Natural killer cell treated with Interleukin-12 subunit alpha and Interleukin-12 subunit beta and Interleukin-15 and Interleukin-18, amount 100 ng/mL, for 72 hours (primary cell): ENCODE results near the gene LAMA5. TPM values are rescaled to one million over a fixed set of nuclear protein-coding genes. Genes with fewer than 3 reads are reported as not detected.
A peak's percentile ranks its signal among the peaks of the same experiment; 100 is the strongest.

Experiments
- ATAC-seq, 2 donors: fragments of 150-1000 bp; cut with Tn5 transposase in 1 of 2; sonication (Bioruptor Pico), chemical (Tn5 transposase) in 1 of 2; 2 replicates each; pipeline ENCODE4 v1.10.0; 2021
- DNase-seq: peaks from one replicate; pipeline ENCODE4 v3.0.0; 2022; ENCODE audit warnings: low spot score
- H3K27ac Mint-ChIP-seq, 2 donors: 1 replicate in 1 of 2; 2 replicates in 1 of 2; pipeline ENCODE4 v1.8.0; 2022; ENCODE audit warnings: mixed read lengths in 2 of 2, mild to moderate bottlenecking in 1 of 2, moderate library complexity in 1 of 2
- H3K27me3 Mint-ChIP-seq, 2 donors: 1 replicate in 1 of 2; 2 replicates in 1 of 2; pipeline ENCODE4 v1.8.0; 2022; ENCODE audit warnings: mixed read lengths in 2 of 2
- H3K36me3 Mint-ChIP-seq: one replicate; pipeline ENCODE4 v1.8.0; 2022; ENCODE audit warnings: mixed read lengths
- H3K4me1 Mint-ChIP-seq, 2 donors: 1 replicate in 1 of 2; 2 replicates in 1 of 2; pipeline ENCODE4 v1.8.0; 2022; ENCODE audit warnings: low read depth in 2 of 2, mixed read lengths in 2 of 2, mild to moderate bottlenecking in 1 of 2
- H3K4me3 Mint-ChIP-seq: one replicate; pipeline ENCODE4 v1.8.0; 2022; ENCODE audit warnings: mixed read lengths
- H3K9me3 Mint-ChIP-seq: 2 replicates; pipeline ENCODE4 v1.8.0; 2022; ENCODE audit warnings: mixed read lengths
- total RNA-seq, 2 donors: library from RNA; stranded (reverse); gene quantifications; one replicate each; pipeline ENCODE4 v1.2.3, GENCODE V29; 2022

LAMA5 gene
- total RNA-seq, 2 donors from 2014 or later: 1.5 to 1.9 TPM

GRCh38 chr20:62299666-62300236, 67.4 kb downstream of the LAMA5 start:
- ATAC-seq (no peak), DNase-seq (no peak)
- Mint-ChIP-seq H3K36me3 (peaks cover 5% of the 10 kb centered on the region), H3K27ac (no peak overlapping the region), H3K9me3 (no peaks in the 10 kb centered on the region), H3K4me1 (peaks cover 16 to 22% of the 10 kb centered on the region in 2 donors), H3K4me3 (no peak overlapping the region), H3K27me3 (no peaks in the 10 kb centered on the region)

- no peak overlapping the region for H3K4me3 Mint-ChIP-seq
- ATAC-seq: no peak
- no peak for DNase-seq
- peaks cover 12 to 17% of the 10 kb centered on the region in 2 donors for H3K4me1 Mint-ChIP-seq
- no peaks in the 10 kb centered on the region for H3K9me3 Mint-ChIP-seq
- no peak overlapping the region for H3K27ac Mint-ChIP-seq
- no peaks in the 10 kb centered on the region for H3K36me3 Mint-ChIP-seq
- no peaks in the 10 kb centered on the region for H3K27me3 Mint-ChIP-seq
These were observed 68.4 kb downstream of the LAMA5 start for GRCh38 chr20:62298577-62299249.

- H3K4me1 Mint-ChIP-seq: peaks cover 16 to 17% of the 10 kb centered on the region in 2 donors
These were observed 69.5 kb downstream of the LAMA5 start for GRCh38 chr20:62297449-62298227.

GRCh38 chr20:62296724-62297448, 70.2 kb downstream of the LAMA5 start:
- DNase-seq (no peak), ATAC-seq (no peak)
- Mint-ChIP-seq H3K36me3 (no peaks in the 10 kb centered on the region), H3K4me1 (peaks cover 21% of the 10 kb centered on the region in 2 donors), H3K27ac (no peak overlapping the region), H3K27me3 (no peaks in the 10 kb centered on the region), H3K9me3 (no peaks in the 10 kb centered on the region), H3K4me3 (no peak overlapping the region)

More at GRCh38 chr20:62297449-62298227, 69.5 kb downstream of the LAMA5 start:
- no peak for DNase-seq
- no peak overlapping the region for H3K27ac Mint-ChIP-seq
- no peak overlapping the region for H3K4me3 Mint-ChIP-seq
- H3K9me3 Mint-ChIP-seq: no peaks in the 10 kb centered on the region
- H3K27me3 Mint-ChIP-seq: no peaks in the 10 kb centered on the region
- H3K36me3 Mint-ChIP-seq: no peaks in the 10 kb centered on the region
- ATAC-seq: no peak

- Mint-ChIP-seq H3K4me1 (peaks cover 14 to 23% of the 10 kb centered on the region in 2 donors), H3K27me3 (no peaks in the 10 kb centered on the region), H3K4me3 (no peak overlapping the region), H3K27ac (peak overlapping the region in 1 of 2 donors; percentile 68), H3K36me3 (no peaks in the 10 kb centered on the region), H3K9me3 (no peaks in the 10 kb centered on the region)
- no peak for DNase-seq
- ATAC-seq: no peak
These were observed 72.6 kb downstream of the LAMA5 start for GRCh38 chr20:62294516-62294915.

- H3K36me3 Mint-ChIP-seq: no peaks in the 10 kb centered on the region
- DNase-seq (no peak), ATAC-seq (no peak)
- H3K27ac Mint-ChIP-seq: peak overlapping the region in 1 of 2 donors; percentile 68
- no peaks in the 10 kb centered on the region for H3K9me3 Mint-ChIP-seq
- H3K27me3 Mint-ChIP-seq: no peaks in the 10 kb centered on the region
- peaks cover 14 to 23% of the 10 kb centered on the region in 2 donors for H3K4me1 Mint-ChIP-seq
- no peak overlapping the region for H3K4me3 Mint-ChIP-seq
These were observed 73.2 kb downstream of the LAMA5 start for GRCh38 chr20:62293946-62294345.

- no peaks in the 10 kb centered on the region for H3K9me3 Mint-ChIP-seq
These were observed 73.9 kb downstream of the LAMA5 start for GRCh38 chr20:62293111-62293784.

GRCh38 chr20:62292108-62292507, 75.0 kb downstream of the LAMA5 start:
- peaks cover 4% of the 10 kb centered on the region for H3K36me3 Mint-ChIP-seq
- H3K27ac Mint-ChIP-seq: peak overlapping the region; percentile 36 to 70
- H3K27me3 Mint-ChIP-seq: no peaks in the 10 kb centered on the region
- DNase-seq: no peak
- H3K4me3 Mint-ChIP-seq: no peak overlapping the region
- peaks cover 14 to 25% of the 10 kb centered on the region in 2 donors for H3K4me1 Mint-ChIP-seq
- H3K9me3 Mint-ChIP-seq: no peaks in the 10 kb centered on the region
- peak; percentile 59 to 70 for ATAC-seq

More at GRCh38 chr20:62293111-62293784, 73.9 kb downstream of the LAMA5 start:
- Mint-ChIP-seq H3K4me1 (peaks cover 14 to 23% of the 10 kb centered on the region in 2 donors), H3K27ac (peak overlapping the region in 1 of 2 donors; percentile 36), H3K36me3 (peaks cover 4% of the 10 kb centered on the region), H3K4me3 (no peak overlapping the region), H3K27me3 (no peaks in the 10 kb centered on the region)
- ATAC-seq (no peak), DNase-seq (no peak)

- Mint-ChIP-seq H3K27me3 (no peaks in the 10 kb centered on the region), H3K4me3 (no peak overlapping the region), H3K9me3 (no peaks in the 10 kb centered on the region), H3K27ac (peak overlapping the region in 1 of 2 donors; percentile 70), H3K4me1 (peaks cover 14 to 25% of the 10 kb centered on the region in 2 donors), H3K36me3 (peaks cover 4% of the 10 kb centered on the region)
- DNase-seq (no peak), ATAC-seq (peak; percentile 26 to 60)
These were observed 75.7 kb downstream of the LAMA5 start for GRCh38 chr20:62291251-62292066.

- peaks cover 4% of the 10 kb centered on the region for H3K36me3 Mint-ChIP-seq
- ATAC-seq: no peak
These were observed 77.2 kb downstream of the LAMA5 start for GRCh38 chr20:62289898-62290297.

GRCh38 chr20:62289131-62289530, 78.0 kb downstream of the LAMA5 start:
- H3K36me3 Mint-ChIP-seq: peaks cover 4% of the 10 kb centered on the region
- no peak overlapping the region for H3K4me3 Mint-ChIP-seq
- no peaks in the 10 kb centered on the region for H3K27me3 Mint-ChIP-seq
- no peaks in the 10 kb centered on the region for H3K9me3 Mint-ChIP-seq
- DNase-seq (no peak), ATAC-seq (no peak)
- peaks cover 13 to 25% of the 10 kb centered on the region in 2 donors for H3K4me1 Mint-ChIP-seq
- H3K27ac Mint-ChIP-seq: no peak overlapping the region

More at GRCh38 chr20:62289898-62290297, 77.2 kb downstream of the LAMA5 start:
- H3K4me1 Mint-ChIP-seq: peaks cover 14 to 25% of the 10 kb centered on the region in 2 donors
- H3K27ac Mint-ChIP-seq: no peak overlapping the region
- no peaks in the 10 kb centered on the region for H3K9me3 Mint-ChIP-seq
- no peak for DNase-seq
- no peaks in the 10 kb centered on the region for H3K27me3 Mint-ChIP-seq
- H3K4me3 Mint-ChIP-seq: no peak overlapping the region

GRCh38 chr20:62288535-62289105, 78.5 kb downstream of the LAMA5 start:
- H3K36me3 Mint-ChIP-seq: peaks cover 4% of the 10 kb centered on the region
- no peaks in the 10 kb centered on the region for H3K27me3 Mint-ChIP-seq
- DNase-seq (no peak), ATAC-seq (no peak)
- H3K9me3 Mint-ChIP-seq: no peaks in the 10 kb centered on the region
- no peak overlapping the region for H3K27ac Mint-ChIP-seq
- H3K4me3 Mint-ChIP-seq: no peak overlapping the region
- H3K4me1 Mint-ChIP-seq: peaks cover 9 to 22% of the 10 kb centered on the region in 2 donors
